IMR-90 (cell line): ENCODE measurements around the gene HECW1. TPM values are rescaled to one million over a fixed set of nuclear protein-coding genes. Genes with fewer than 3 reads are reported as not detected.

Experiments
- ATAC-seq: fragments of 200-7000 bp; cut with Tn5 transposase; 2 replicates; pipeline ENCODE4 v1.9.1; 2020; ENCODE audit warnings: low read depth, mild to moderate bottlenecking, moderate library complexity
- BruUV-seq: library from RNA; stranded (reverse); fragments of 400-500 nt; replicated peaks from 2 replicates; lab custom pipeline; 2021; lab: Mats Ljungman, UMichigan
- CTCF ChIA-PET: fragments of 300-600 bp; formaldehyde crosslinking; extraction: SDS; loops from one replicate; lab custom pipeline; 2021; ENCODE audit warnings: antibody characterized with exemption; lab: Yijun Ruan, JAX
- POLR2A ChIA-PET: fragments of 300-600 bp; sonication (Branson Sonifier 250); formaldehyde crosslinking; loops from one replicate; lab custom pipeline; 2022; ENCODE audit warnings: antibody characterized with exemption; ENCODE audit not compliant: unreplicated experiment; lab: Charles Lee
- DNase-seq: peaks from one replicate; pipeline ENCODE4 v3.0.0; 2013
- H2AFZ ChIP-seq: replicated peaks from 2 replicates; pipeline ENCODE3; 2013; ENCODE audit warnings: low read length, mild to moderate bottlenecking; ENCODE audit not compliant: poor library complexity
- H2AK5ac ChIP-seq: 2 replicates; pipeline ENCODE4 v1.6.1; 2013; ENCODE audit warnings: low read depth, low read length, inconsistent platforms
- H2AK9ac ChIP-seq: replicated peaks from 2 replicates; pipeline ENCODE3; 2013; ENCODE audit warnings: mild to moderate bottlenecking, low read depth, low read length, moderate library complexity; ENCODE audit not compliant: poor library complexity
- H2BK120ac ChIP-seq: 2 replicates; pipeline ENCODE4 v1.6.1; 2013; ENCODE audit warnings: low read depth, low read length, inconsistent platforms
- H2BK15ac ChIP-seq: 3 replicates; pipeline ENCODE4 v1.6.1; 2013; ENCODE audit warnings: low read depth, low read length, inconsistent platforms
- H2BK20ac ChIP-seq: 2 replicates; pipeline ENCODE4 v1.6.1; 2013; ENCODE audit warnings: low read depth, mild to moderate bottlenecking, inconsistent platforms, low read length, moderate library complexity
- H2BK5ac ChIP-seq: 2 replicates; pipeline ENCODE4 v1.6.1; 2013; ENCODE audit warnings: mild to moderate bottlenecking, low read depth, low read length, inconsistent platforms; ENCODE audit not compliant: poor library complexity, severe bottlenecking
- H3K14ac ChIP-seq: replicated peaks from 2 replicates; pipeline ENCODE4 v1.6.1; 2013; ENCODE audit warnings: low read depth, low read length, inconsistent platforms
- H3K18ac ChIP-seq: 2 replicates; pipeline ENCODE4 v1.6.1; 2013; ENCODE audit warnings: low read depth, low read length, control low read depth
- H3K23ac ChIP-seq: 2 replicates; pipeline ENCODE4 v1.6.1; 2013; ENCODE audit warnings: low read depth, low read length, inconsistent platforms
- H3K27ac ChIP-seq: 2 replicates; pipeline ENCODE4 v1.5.1; 2013; ENCODE audit warnings: mild to moderate bottlenecking, control low read depth, low read length; ENCODE audit not compliant: insufficient read depth
- H3K27me3 ChIP-seq: 2 replicates; pipeline ENCODE4 v1.6.1; 2013; ENCODE audit warnings: low read length; ENCODE audit not compliant: control insufficient read depth, insufficient read depth
- H3K36me3 ChIP-seq: 2 replicates; pipeline ENCODE4 v1.6.1; 2013; ENCODE audit warnings: low read length, mixed read lengths; ENCODE audit not compliant: control insufficient read depth, insufficient read depth
- H3K4ac ChIP-seq: 2 replicates; pipeline ENCODE4 v1.6.1; 2013; ENCODE audit warnings: low read depth, low read length, inconsistent platforms
- H3K4me1 ChIP-seq: 2 replicates; pipeline ENCODE4 v1.6.1; 2013; ENCODE audit warnings: low read length, mixed read lengths; ENCODE audit not compliant: control insufficient read depth, insufficient read depth
- H3K4me2 ChIP-seq: 2 replicates; pipeline ENCODE4 v1.6.1; 2013; ENCODE audit warnings: low read depth, mild to moderate bottlenecking, control low read depth, low read length, moderate library complexity
- H3K4me3 ChIP-seq: 2 replicates; pipeline ENCODE4 v1.5.1; 2013; ENCODE audit warnings: low read depth, mild to moderate bottlenecking, control low read depth, low read length, moderate library complexity; ENCODE audit not compliant: insufficient read depth
- H3K56ac ChIP-seq: 2 replicates; pipeline ENCODE4 v1.6.1; 2013; ENCODE audit warnings: low read length, inconsistent platforms; ENCODE audit not compliant: insufficient read depth; ENCODE audit errors: extremely low read depth
- H3K79me1 ChIP-seq, 2 experiments: 2 replicates each; pipeline ENCODE4 v1.6.1; 2013; ENCODE audit warnings: low read length in 2 of 2, inconsistent platforms in 1 of 2, low read depth in 1 of 2
- H3K9ac ChIP-seq: 2 replicates; pipeline ENCODE4 v1.6.1; 2013; ENCODE audit warnings: low read depth, low read length, control low read depth
- H3K9me1 ChIP-seq: 2 replicates; pipeline ENCODE4 v1.6.1; 2013; ENCODE audit warnings: low read length, inconsistent platforms; ENCODE audit not compliant: insufficient read depth
- H3K9me3 ChIP-seq: 2 replicates; pipeline ENCODE4 v1.6.1; 2013; ENCODE audit warnings: low read length; ENCODE audit not compliant: control insufficient read depth, insufficient read depth
- H4K20me1 ChIP-seq: 2 replicates; pipeline ENCODE4 v1.6.1; 2013; ENCODE audit warnings: low read length, inconsistent platforms; ENCODE audit not compliant: insufficient read depth
- H4K5ac ChIP-seq: 2 replicates; pipeline ENCODE4 v1.6.1; 2013; ENCODE audit warnings: mild to moderate bottlenecking, low read depth, low read length, control low read depth
- H4K8ac ChIP-seq, 2 experiments: 2 replicates each; pipeline ENCODE4 v1.6.1; 2013; ENCODE audit warnings: low read depth in 2 of 2, low read length in 2 of 2, control low read depth in 1 of 2, inconsistent platforms in 1 of 2
- H4K91ac ChIP-seq: 2 replicates; pipeline ENCODE4 v1.6.1; 2013; ENCODE audit warnings: low read depth, low read length, inconsistent platforms; ENCODE audit not compliant: insufficient read depth
- FOS ChIP-seq: fragments of 150-350 bp; IDR thresholded peaks from 2 replicates; pipeline ENCODE4 v1.6.1; 2016; ENCODE audit warnings: low read depth, low read length
- MXI1 ChIP-seq: IDR thresholded peaks from 2 replicates; pipeline ENCODE4 v1.6.1; 2012; ENCODE audit warnings: low read depth, mild to moderate bottlenecking, low read length, moderate library complexity, borderline replicate concordance
- SMC3 ChIP-seq: fragments of 150-350 bp; IDR thresholded peaks from 2 replicates; pipeline ENCODE4 v1.6.1; 2016; ENCODE audit warnings: low read depth, mild to moderate bottlenecking, antibody characterized with exemption, low read length, moderate library complexity
- WGBS, 2 experiments: methylation state at CpG; one replicate each; pipeline versions ENCODE4 v1.1.5 to v1.1.7; 2013; ENCODE audit warnings: missing lambda C conversion rate in 2 of 2; ENCODE audit not compliant: insufficient read length in 1 of 2; ENCODE audit errors: extremely low coverage in 2 of 2; 5-methylcytosine and 5-hydroxymethylcytosine counted together
- dilution Hi-C: fragments of 300-500 bp; cut with HindIII; formaldehyde crosslinking; loops from one replicate; pipeline ENCODE4 v1.14.3; 2018; ENCODE audit warnings: low sequenced_read_pairs; ENCODE audit not compliant: unreplicated experiment
- in situ Hi-C: fragments of 300-500 bp; cut with MboI; formaldehyde crosslinking; loops from 3 replicates; pipeline ENCODE4 v1.14.3; 2019; ENCODE audit warnings: low sequenced_read_pairs, inconsistent platforms, mixed read lengths
- intact Hi-C: fragments of 100-400 bp; cut with micrococcal nuclease; formaldehyde crosslinking; loops from 2 replicates; pipeline ENCODE4 v1.10.0; 2022
- polyA plus RNA-seq, 3 experiments: library from polyadenylated mRNA; depleted of rRNA; stranded (reverse); fragments of >200 nt; gene quantifications; 2 replicates each; pipeline ENCODE4 v1.2.3, GENCODE V29; 2012; ENCODE audit warnings: low replicate concordance in 1 of 3
- total RNA-seq: library from RNA; depleted of rRNA; stranded (reverse); fragments of >200 nt; gene quantifications from 2 replicates; pipeline ENCODE4 v1.2.3, GENCODE V29; 2012

The HECW1 gene
- total and polyA plus RNA-seq, 2 of the 4 experiments (the other 2 are of a cell fraction) = 0.56 to 1.3 TPM

- DNase-seq (no peak), ATAC-seq (no peak)
- TF ChIP-seq MXI1 (no peak), FOS (no peak), SMC3 (no peak)
- Histone ChIP-seq H2AFZ (no peak overlapping the region), H3K27ac (no peak overlapping the region), H2BK5ac (no peak overlapping the region), H4K20me1 (peaks cover 5% of the 10 kb centered on the region; the same call in 1 of the 2 replicates), H3K9me3 (0 out of 2 replicates have a peak, but pooled peaks cover 1% of the 10 kb centered on the region), H3K18ac (no peak overlapping the region), H4K8ac (no peak overlapping the region), H2BK120ac (no peak overlapping the region), H3K9ac (no peak overlapping the region), H2BK15ac (no peak overlapping the region), H3K4ac (no peak overlapping the region), H3K4me1 (no peaks in the 10 kb centered on the region), H3K56ac (no peak overlapping the region), H3K4me3 (no peak overlapping the region), H2AK9ac (no peak overlapping the region), H3K4me2 (no peak overlapping the region), H3K27me3 (peaks cover 37% of the 10 kb centered on the region), H3K79me1 (no peaks in the 10 kb centered on the region), H3K14ac (no peak overlapping the region), H3K9me1 (no peaks in the 10 kb centered on the region), H3K36me3 (no peaks in the 10 kb centered on the region), H2AK5ac (no peak overlapping the region), H3K23ac (no peak overlapping the region), H2BK20ac (no peak overlapping the region), H4K91ac (no peak overlapping the region), H4K5ac (no peak overlapping the region)
- 100% methylated on average over 2 of the region's 7 CpGs; no CpG with 5 or more reads in 1 of the 2 experiments for WGBS, 2 experiments
- intact Hi-C loops (no loop called here), in situ Hi-C loops (no loop called here), dilution Hi-C loops (no loop called here)
- ChIA-PET CTCF (no interaction called here), POLR2A (no interaction called here)
- no TSS peak for BruUV-seq
Measured at GRCh38 chr7:43502941-43503340, 390.5 kb downstream of the HECW1 start.
